Mucosa of stomach (tissue), 1 donor: ENCODE data around the gene GALNT18.

Experiments used
- H3K27me3 ChIP-seq: one replicate; pipeline ENCODE4 v1.7.0; 2013; ENCODE audit warnings: mild to moderate bottlenecking, low read length; ENCODE audit not compliant: control insufficient read depth, insufficient read depth
- H3K36me3 ChIP-seq: one replicate; pipeline ENCODE4 v1.7.0; 2013; ENCODE audit warnings: low read length; ENCODE audit not compliant: control insufficient read depth, insufficient read depth
- H3K4me1 ChIP-seq: one replicate; pipeline ENCODE4 v1.7.0; 2013; ENCODE audit warnings: mild to moderate bottlenecking, low read length; ENCODE audit not compliant: control insufficient read depth, insufficient read depth
- H3K4me3 ChIP-seq: one replicate; pipeline ENCODE4 v1.7.0; 2013; ENCODE audit warnings: low read length
- H3K9ac ChIP-seq: one replicate; pipeline ENCODE4 v1.7.0; 2013; ENCODE audit warnings: mild to moderate bottlenecking, low read length, moderate library complexity
- H3K9me3 ChIP-seq: one replicate; pipeline ENCODE4 v1.7.0; 2013; ENCODE audit warnings: mild to moderate bottlenecking, low read length, moderate library complexity; ENCODE audit not compliant: control insufficient read depth
- donor health status: Pancreatic carcinoma.

Gene GALNT18

DNA sequence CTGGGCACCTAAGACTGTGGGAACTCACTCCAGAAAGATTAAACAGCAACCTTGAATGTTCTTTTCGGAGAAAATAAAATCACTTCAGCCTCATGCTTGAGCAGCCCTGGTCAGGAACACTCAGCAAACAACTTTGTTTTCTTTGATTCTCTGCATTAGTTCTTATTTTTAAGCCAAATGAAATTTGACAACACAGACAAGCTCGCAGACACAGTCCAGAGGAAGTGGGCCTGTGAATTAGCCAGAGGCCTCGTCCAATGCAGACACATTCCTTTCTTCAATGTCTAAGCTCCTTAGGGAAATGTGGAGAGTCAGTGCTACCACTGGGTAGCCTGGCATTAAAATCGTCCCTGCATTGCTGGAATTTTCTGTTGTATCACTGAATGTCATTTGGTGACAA lies 205.9 kb downstream of the GALNT18 start:
- H3K9ac ChIP-seq = no peak overlapping the region
- H3K4me3 ChIP-seq = no peak overlapping the region
- H3K9me3 ChIP-seq = no peaks in the 10 kb centered on the region
- H3K36me3 ChIP-seq = no peaks in the 10 kb centered on the region
- peaks cover 5% of the 10 kb centered on the region for H3K4me1 ChIP-seq
- peaks cover 7% of the 10 kb centered on the region for H3K27me3 ChIP-seq

GRCh38 chr11:11414996-11415395 lies 206.8 kb downstream of the GALNT18 start:
- peaks cover 3% of the 10 kb centered on the region for H3K4me1 ChIP-seq
- H3K4me3 ChIP-seq = no peak overlapping the region
- H3K9me3 ChIP-seq = no peaks in the 10 kb centered on the region
- H3K36me3 ChIP-seq = no peaks in the 10 kb centered on the region
- peaks cover 10% of the 10 kb centered on the region for H3K27me3 ChIP-seq
- no peak overlapping the region for H3K9ac ChIP-seq

- Histone ChIP-seq H3K9ac (no peak overlapping the region), H3K4me3 (no peak overlapping the region), H3K4me1 (peaks cover 15% of the 10 kb centered on the region)
Measured at GRCh38 chr11:11413776-11414175, 208.0 kb downstream of the GALNT18 start.

DNA sequence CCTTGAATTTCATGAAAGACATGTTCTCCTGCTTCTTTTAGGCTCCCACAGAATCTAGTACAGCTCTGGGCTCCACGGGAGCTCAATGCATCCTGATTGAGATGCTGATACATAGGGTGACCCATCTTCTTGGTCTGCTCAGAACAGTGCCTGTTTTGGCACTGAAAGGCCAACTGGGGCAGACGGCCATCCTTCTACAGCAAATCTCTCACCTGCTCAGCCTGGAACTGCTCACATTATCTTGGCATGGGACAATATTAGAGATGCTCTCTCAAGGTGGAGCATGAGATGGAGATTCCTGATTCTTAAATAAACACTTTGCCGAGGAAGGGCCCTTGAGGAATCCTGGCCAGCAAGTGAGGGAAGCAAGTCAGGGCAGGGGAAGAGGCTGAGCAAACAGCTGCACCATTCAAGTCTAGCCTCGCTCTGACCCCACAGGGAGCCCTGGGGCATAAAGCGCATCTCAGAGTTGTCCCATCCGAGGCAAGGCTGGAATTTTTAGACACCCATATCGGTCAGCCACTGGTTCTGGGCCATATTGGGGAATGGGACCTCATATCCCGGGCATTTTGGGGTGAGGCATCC lies 210.3 kb downstream of the GALNT18 start:
- H3K36me3 ChIP-seq = no peaks in the 10 kb centered on the region
- H3K9ac ChIP-seq = no peak overlapping the region
- H3K27me3 ChIP-seq = peaks cover 10% of the 10 kb centered on the region
- H3K9me3 ChIP-seq = no peaks in the 10 kb centered on the region
- no peak overlapping the region for H3K4me3 ChIP-seq
- peaks cover 17% of the 10 kb centered on the region for H3K4me1 ChIP-seq

More at GRCh38 chr11:11413776-11414175, 208.0 kb downstream of the GALNT18 start:
- H3K9me3 ChIP-seq = no peaks in the 10 kb centered on the region
- H3K27me3 ChIP-seq = peaks cover 10% of the 10 kb centered on the region
- H3K36me3 ChIP-seq = no peaks in the 10 kb centered on the region

GRCh38 chr11:11409901-11410300 lies 211.9 kb downstream of the GALNT18 start:
- Histone ChIP-seq H3K36me3 (no peaks in the 10 kb centered on the region), H3K27me3 (peaks cover 10% of the 10 kb centered on the region), H3K9me3 (no peaks in the 10 kb centered on the region), H3K4me1 (peaks cover 17% of the 10 kb centered on the region), H3K4me3 (no peak overlapping the region), H3K9ac (no peak overlapping the region)

DNA sequence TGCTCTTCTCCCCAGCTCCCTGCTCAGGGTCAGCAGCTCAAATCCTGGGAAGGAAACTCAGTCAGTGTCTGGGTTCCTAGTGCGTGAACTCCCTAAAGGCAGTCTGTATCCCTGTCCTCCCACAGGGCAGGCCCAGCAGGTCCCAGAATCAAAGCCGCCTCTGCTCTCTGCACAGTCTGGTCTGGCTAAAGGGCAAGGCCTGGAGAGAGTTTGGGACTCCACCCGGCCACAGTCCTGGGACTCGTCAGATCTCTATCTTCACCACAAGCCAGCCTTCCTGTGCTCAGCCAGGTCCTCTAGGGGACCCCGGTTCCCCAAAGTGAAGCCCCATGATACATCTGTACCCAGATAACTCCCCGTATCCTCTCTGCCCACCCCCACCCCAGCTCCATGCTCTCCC lies 212.6 kb downstream of the GALNT18 start:
- no peak overlapping the region for H3K4me3 ChIP-seq
- H3K36me3 ChIP-seq = no peaks in the 10 kb centered on the region
- H3K4me1 ChIP-seq = peaks cover 17% of the 10 kb centered on the region
- no peaks in the 10 kb centered on the region for H3K9me3 ChIP-seq
- H3K27me3 ChIP-seq = peaks cover 10% of the 10 kb centered on the region
- H3K9ac ChIP-seq = no peak overlapping the region

GRCh38 chr11:11408436-11409221 lies 213.2 kb downstream of the GALNT18 start:
- Histone ChIP-seq H3K9me3 (no peaks in the 10 kb centered on the region), H3K27me3 (peaks cover 12% of the 10 kb centered on the region), H3K4me1 (peaks cover 17% of the 10 kb centered on the region), H3K36me3 (no peaks in the 10 kb centered on the region), H3K9ac (no peak overlapping the region), H3K4me3 (no peak overlapping the region)

DNA sequence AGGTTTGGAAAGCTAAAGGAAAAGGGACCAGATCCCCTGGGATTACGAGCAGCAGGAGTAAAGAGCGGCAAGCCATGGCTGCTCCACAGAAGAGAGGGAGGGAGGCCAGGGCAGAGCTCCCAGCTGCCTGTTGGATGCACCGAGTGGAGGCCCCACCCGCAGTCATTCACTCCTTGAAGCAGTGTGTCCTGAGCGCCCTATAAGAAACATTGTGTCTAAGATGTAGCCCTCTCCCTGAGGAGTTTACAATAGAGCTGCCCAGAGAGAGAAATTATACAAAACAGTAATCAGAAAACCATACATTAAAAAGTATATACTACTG lies 214.1 kb downstream of the GALNT18 start:
- Histone ChIP-seq H3K27me3 (peaks cover 15% of the 10 kb centered on the region), H3K9ac (no peak overlapping the region), H3K9me3 (no peaks in the 10 kb centered on the region), H3K4me3 (no peak overlapping the region), H3K4me1 (peaks cover 17% of the 10 kb centered on the region), H3K36me3 (no peaks in the 10 kb centered on the region)

DNA sequence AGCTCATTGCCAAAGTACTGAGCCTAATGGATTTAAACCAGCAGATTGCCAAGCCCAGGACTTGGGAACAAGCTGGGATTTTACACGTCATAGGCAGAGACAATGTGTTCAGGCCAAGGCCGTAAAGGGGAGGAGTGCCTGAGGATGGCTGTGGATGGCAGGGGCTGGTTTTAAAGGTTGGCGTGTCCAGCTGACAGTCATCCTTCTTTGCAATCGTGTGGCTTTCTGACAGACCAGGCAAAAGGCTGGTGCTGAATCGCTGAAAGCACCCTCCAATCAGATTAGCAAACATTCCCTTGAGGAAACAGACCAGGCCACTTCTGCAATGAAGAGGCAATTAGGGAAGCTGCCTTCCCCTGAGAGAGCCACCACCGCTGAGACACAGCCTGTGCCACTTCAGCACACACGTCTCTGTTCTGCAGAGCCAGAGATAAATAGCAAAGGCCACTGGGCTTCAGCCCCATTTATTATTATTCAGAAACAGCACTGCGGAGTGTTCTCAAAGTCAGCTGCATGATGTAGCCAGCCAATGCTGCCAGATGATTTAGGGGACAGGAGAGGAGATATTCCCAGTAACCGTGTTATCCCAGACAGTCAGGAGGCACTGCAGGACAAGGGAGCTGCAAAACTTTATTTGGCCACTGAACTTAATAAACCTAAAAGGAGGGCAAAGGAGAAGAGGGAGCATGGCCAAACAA lies 214.6 kb downstream of the GALNT18 start:
- H3K9me3 ChIP-seq = no peaks in the 10 kb centered on the region
- no peaks in the 10 kb centered on the region for H3K36me3 ChIP-seq
- peaks cover 10% of the 10 kb centered on the region for H3K27me3 ChIP-seq
- H3K4me1 ChIP-seq = peaks cover 17% of the 10 kb centered on the region
- no peak overlapping the region for H3K9ac ChIP-seq
- no peak overlapping the region for H3K4me3 ChIP-seq

DNA sequence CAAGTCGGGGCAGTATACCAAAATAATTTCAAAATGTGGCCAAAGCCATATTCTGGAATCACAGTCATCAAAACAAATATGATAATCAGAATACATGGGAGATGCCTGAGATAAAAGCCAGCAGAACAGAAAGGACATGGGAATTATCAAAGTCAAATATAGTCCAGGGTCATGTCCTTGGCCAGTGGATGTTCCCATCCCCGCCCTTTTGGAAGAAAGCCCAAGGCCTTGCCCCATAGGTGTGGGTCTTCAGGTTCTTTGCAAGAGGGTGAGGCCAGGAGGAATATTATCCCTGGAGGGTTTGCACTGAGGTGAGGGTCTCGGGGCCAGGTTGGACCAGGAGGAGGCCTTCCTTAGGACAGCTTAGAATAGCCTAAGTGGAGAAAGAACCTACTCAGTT lies 215.2 kb downstream of the GALNT18 start:
- no peak overlapping the region for H3K4me3 ChIP-seq
- no peaks in the 10 kb centered on the region for H3K9me3 ChIP-seq
- H3K4me1 ChIP-seq = peaks cover 17% of the 10 kb centered on the region
- H3K9ac ChIP-seq = no peak overlapping the region
- no peaks in the 10 kb centered on the region for H3K36me3 ChIP-seq
- peaks cover 8% of the 10 kb centered on the region for H3K27me3 ChIP-seq

DNA sequence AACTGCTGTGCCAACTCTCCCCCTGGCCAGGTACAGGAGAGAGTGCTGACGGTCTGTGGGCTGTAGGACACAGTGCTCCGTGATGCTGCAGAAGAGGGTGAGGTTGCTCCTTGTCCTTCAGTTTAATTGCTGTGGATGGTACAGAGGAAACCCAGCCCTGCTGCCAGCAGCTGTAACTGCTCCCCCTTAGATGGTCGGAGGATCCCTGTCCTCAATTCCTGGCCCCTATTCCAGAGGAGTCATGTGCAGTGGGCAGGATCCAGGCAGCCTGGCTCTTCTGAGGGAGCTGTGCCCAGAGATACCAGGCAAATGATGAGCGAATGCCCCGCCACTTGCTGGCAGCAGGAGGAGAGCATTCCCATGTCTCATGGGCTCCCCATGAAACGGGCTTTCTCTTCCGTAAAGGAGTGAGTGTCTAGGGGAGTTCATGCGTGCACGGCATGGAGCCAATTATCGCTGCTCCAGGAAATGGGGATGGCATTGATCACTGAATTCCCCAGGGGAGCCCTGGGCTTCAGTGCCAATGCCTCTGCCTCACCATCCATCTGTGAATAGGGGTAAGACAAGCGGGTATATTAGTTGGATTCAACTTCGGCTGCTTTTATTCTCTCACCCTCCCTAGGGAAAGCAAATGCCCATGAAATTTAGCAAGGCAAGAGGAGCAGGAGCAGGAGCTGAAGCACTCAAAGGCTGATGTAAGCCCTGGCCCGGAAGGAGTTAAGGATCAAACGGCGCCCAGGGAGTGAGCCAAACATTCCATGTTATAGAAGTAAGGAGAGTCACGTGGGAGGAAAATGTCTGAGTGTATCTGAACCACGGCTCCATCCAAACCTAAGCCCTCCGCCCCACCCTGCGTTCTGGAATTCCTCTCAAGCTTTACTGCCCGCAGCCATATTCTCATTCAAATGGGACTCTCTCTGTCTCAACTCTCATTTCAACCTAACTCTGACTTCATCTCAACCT lies 217.8 kb downstream of the GALNT18 start:
- Histone ChIP-seq H3K4me3 (no peak overlapping the region), H3K9me3 (no peaks in the 10 kb centered on the region), H3K9ac (no peak overlapping the region), H3K4me1 (peaks cover 4% of the 10 kb centered on the region), H3K36me3 (no peaks in the 10 kb centered on the region), H3K27me3 (peaks cover 4% of the 10 kb centered on the region)
